ENCODE data around the gene PDC. TPM values are rescaled to one million over a fixed set of nuclear protein-coding genes. Genes with fewer than 3 reads are reported as not detected.
A peak's percentile ranks its signal among the peaks of the same experiment; 100 is the strongest.

PDC gene
- total RNA-seq, 1 donor from 2014 or later, result not detected

DNA sequence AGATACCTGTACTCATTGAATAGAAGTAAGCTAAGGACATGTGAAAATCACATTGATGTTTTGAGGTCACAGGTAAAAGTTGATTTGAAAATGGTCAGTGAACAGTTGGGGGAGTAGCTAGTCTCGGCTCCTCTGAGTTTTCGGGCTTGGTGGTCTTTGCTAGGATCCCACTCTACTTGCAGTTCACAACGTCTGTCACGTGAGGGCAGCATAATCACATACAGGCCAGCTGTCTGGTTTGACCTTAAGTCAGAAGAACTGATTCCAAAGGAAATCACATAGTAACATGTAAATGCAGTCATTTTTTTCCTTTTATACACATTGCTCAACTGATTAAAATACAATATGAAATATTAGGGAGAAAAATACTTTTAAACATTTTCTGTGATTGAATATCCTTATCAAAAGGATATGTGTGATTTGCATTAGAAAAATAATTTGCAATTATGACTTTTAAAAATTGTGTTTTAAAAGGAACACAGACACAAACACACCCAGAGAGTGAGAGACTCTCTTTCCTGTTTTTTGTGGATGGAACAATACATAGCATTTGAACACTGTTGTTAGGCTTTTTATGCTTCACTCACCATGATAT, 21.8 kb upstream of the PDC start:
- Mint-ChIP-seq H3K27me3 (ENCODE audit: low read depth) (no peaks in the 10 kb centered on the region), H3K27ac (ENCODE audit: unreplicated experiment) (no peak overlapping the region), H3K4me1 (ENCODE audit: low read depth) (peaks cover 8% of the 10 kb centered on the region), H3K4me3 (ENCODE audit: unreplicated experiment) (no peak overlapping the region), H3K36me3 (ENCODE audit: low read depth) (no peaks in the 10 kb centered on the region), H3K9me3 (ENCODE audit: low read depth) (no peaks in the 10 kb centered on the region)
- DNase-seq (ENCODE audit: low spot score), result no peak
- TF ChIP-seq, protein P1, sequence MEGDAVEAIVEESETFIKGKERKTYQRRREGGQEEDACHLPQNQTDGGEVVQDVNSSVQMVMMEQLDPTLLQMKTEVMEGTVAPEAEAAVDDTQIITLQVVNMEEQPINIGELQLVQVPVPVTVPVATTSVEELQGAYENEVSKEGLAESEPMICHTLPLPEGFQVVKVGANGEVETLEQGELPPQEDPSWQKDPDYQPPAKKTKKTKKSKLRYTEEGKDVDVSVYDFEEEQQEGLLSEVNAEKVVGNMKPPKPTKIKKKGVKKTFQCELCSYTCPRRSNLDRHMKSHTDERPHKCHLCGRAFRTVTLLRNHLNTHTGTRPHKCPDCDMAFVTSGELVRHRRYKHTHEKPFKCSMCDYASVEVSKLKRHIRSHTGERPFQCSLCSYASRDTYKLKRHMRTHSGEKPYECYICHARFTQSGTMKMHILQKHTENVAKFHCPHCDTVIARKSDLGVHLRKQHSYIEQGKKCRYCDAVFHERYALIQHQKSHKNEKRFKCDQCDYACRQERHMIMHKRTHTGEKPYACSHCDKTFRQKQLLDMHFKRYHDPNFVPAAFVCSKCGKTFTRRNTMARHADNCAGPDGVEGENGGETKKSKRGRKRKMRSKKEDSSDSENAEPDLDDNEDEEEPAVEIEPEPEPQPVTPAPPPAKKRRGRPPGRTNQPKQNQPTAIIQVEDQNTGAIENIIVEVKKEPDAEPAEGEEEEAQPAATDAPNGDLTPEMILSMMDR (IDR thresholded peaks at IDR 0.05), result peak; percentile 100

DNA sequence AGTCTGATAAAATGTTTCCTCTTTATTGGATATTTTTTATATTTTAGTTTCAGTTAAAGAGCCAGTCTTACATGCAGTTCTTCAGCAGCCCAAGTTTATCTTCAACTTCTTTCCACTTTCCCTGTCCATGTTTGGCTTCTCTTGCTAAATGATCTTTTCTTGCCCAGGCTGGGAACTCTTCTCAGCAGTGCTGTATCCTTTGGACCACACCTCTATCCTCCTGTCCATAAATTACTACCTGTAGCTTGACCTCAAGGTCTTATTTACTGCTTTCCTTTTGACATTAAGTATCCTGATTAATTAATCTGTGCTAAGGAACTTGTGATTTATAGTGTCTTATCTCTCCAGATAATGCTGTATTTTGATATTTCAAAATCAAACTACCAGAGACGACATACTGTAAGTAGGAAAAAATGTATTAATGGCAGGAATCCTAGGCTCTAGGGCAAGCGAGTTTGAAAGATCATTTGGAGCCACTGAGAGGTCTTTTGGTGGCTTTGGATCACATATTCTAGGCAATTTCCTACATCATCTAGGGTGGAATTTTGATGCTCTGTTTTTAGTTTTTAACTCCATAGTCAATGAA, 20.5 kb upstream of the PDC start:
- H3K9me3 Mint-ChIP-seq (ENCODE audit: low read depth), result no peaks in the 10 kb centered on the region
- peaks cover 8% of the 10 kb centered on the region for H3K4me1 Mint-ChIP-seq (ENCODE audit: low read depth)
- TF ChIP-seq, protein P1 (IDR thresholded peaks at IDR 0.05), result no peak
- no peak for DNase-seq (ENCODE audit: low spot score)
- no peak overlapping the region for H3K4me3 Mint-ChIP-seq (ENCODE audit: unreplicated experiment)
- H3K27me3 Mint-ChIP-seq (ENCODE audit: low read depth), result no peaks in the 10 kb centered on the region
- H3K27ac Mint-ChIP-seq (ENCODE audit: unreplicated experiment), result no peak overlapping the region
- no peaks in the 10 kb centered on the region for H3K36me3 Mint-ChIP-seq (ENCODE audit: low read depth)

DNA sequence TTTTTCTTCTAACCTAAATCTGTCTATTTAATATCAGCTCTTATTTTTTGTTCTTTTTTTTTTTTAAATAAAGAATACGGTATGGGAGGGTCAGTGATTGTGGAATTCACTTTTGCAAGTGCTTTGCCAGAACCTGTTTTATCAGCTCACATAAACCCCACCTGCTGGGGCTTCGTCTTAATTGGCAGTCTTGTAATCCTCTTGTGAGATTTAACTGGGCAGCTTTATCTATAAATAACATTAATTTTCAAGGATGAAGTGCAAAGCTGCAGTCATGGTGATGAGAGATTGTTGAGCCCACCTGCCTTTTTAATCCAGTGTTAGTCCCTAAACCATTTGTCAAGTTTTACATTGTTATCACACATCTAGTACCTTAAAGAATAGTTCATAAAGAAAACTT, 18.2 kb upstream of the PDC start:
- no peak overlapping the region for H3K4me3 Mint-ChIP-seq (ENCODE audit: unreplicated experiment)
- no peak for DNase-seq (ENCODE audit: low spot score)
- TF ChIP-seq, protein P1 (IDR thresholded peaks at IDR 0.05), result no peak
- H3K36me3 Mint-ChIP-seq (ENCODE audit: low read depth), result no peaks in the 10 kb centered on the region
- H3K27ac Mint-ChIP-seq (ENCODE audit: unreplicated experiment), result no peak overlapping the region
- H3K4me1 Mint-ChIP-seq (ENCODE audit: low read depth), result peaks cover 11% of the 10 kb centered on the region
- no peaks in the 10 kb centered on the region for H3K9me3 Mint-ChIP-seq (ENCODE audit: low read depth)
- no peaks in the 10 kb centered on the region for H3K27me3 Mint-ChIP-seq (ENCODE audit: low read depth)

DNA sequence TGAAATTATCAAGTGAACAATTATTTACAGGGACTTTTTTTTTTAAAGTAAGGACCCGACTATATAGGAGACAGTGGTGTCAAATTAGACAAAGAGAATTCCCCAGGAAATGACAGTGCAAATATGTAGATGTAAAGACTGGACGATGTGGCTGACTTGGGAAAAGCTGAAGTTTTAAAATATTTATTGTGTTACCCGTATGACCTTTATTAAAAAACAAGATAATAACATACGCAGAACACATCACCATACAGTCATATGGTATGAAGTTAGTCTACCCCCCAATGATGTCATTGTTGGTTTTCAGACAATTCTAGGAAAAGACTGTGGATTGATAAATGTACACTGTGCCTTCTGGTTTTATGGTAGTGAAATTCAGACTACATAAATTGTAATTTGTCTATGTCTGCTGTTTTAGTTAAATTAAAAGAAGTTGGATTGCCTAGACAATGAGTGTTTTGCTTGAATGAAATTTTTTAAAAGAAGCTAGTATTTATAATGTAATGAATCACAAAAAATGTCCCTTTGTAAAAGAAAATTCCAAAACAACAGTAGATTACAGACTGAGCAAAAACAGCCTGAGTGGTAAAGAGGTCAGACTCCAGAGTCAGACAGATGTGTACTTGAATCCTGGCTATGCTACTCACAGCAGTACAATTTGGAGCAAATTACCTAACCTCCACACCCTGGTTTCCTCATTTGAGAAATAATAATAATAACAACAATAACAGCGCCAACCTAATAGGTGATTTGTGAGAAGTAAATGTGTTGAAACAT, 15.5 kb upstream of the PDC start:
- no peaks in the 10 kb centered on the region for H3K9me3 Mint-ChIP-seq (ENCODE audit: low read depth)
- no peak overlapping the region for H3K4me3 Mint-ChIP-seq (ENCODE audit: unreplicated experiment)
- no peak for DNase-seq (ENCODE audit: low spot score)
- no peaks in the 10 kb centered on the region for H3K36me3 Mint-ChIP-seq (ENCODE audit: low read depth)
- no peaks in the 10 kb centered on the region for H3K27me3 Mint-ChIP-seq (ENCODE audit: low read depth)
- no peak overlapping the region for H3K27ac Mint-ChIP-seq (ENCODE audit: unreplicated experiment)
- H3K4me1 Mint-ChIP-seq (ENCODE audit: low read depth), result peaks cover 7% of the 10 kb centered on the region
- TF ChIP-seq, protein P1 (IDR thresholded peaks at IDR 0.05), result no peak

DNA sequence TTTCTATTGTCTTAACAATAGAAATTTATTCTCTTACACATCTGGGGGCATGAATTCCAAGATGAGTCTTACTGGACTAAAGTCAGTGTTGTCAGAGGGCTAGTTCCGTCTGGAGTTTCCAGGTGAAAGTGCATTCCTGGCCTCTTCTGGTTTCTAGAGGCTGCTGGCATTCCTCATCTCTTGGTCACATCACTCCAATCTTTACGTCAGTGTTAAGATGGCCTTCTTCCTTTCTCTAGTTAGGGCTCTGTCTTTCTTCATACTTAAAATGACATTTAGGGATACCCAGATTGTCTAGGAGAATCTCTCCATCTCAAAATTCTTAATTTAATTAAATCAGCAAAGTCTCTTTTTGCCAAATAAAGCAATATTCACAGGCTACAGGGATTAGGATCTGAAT, 13.3 kb upstream of the PDC start:
- no peaks in the 10 kb centered on the region for H3K27me3 Mint-ChIP-seq (ENCODE audit: low read depth)
- no peak overlapping the region for H3K4me3 Mint-ChIP-seq (ENCODE audit: unreplicated experiment)
- H3K4me1 Mint-ChIP-seq (ENCODE audit: low read depth), result peaks cover 7% of the 10 kb centered on the region
- no peak overlapping the region for H3K27ac Mint-ChIP-seq (ENCODE audit: unreplicated experiment)
- TF ChIP-seq, protein P1 (IDR thresholded peaks at IDR 0.05), result no peak
- H3K9me3 Mint-ChIP-seq (ENCODE audit: low read depth), result no peaks in the 10 kb centered on the region
- DNase-seq (ENCODE audit: low spot score), result no peak
- no peaks in the 10 kb centered on the region for H3K36me3 Mint-ChIP-seq (ENCODE audit: low read depth)
